ENCODE results near the gene TSPY4.
"Not testable (repeated sequence)": the region's sequence is repeated elsewhere in the genome, so short reads cannot be mapped to it uniquely, and the experiment has no call there.

The TSPY4 gene

DNA sequence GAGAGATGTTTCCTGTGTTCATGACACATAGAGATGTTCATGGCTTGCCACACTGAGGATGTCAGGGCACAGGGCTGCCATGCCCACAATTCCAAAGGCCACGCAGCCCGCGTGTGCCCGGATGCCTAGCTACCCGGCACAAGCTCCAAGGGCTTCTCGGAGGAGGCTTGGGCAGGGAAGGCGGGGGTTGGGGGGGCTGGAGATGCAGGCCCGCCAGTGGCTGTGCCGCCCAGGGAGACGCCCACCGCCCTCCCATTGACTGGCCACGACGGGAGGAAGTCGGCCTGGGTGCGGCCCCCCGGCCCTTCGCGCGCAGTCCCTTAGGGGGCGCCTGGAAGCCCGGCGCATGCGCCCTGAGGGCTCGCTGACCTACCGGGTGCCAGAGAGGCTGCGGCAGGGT lies at the start of gene TSPY4:
Gene TSPY4 (plus strand): TSS at position 301 of the 400 bp plus-strand sequence. CDS start 46 bp downstream, at position 347.
- not testable (repeated sequence) for H3K27ac ChIP-seq; DNase-seq (ENCODE audit: low read depth, low spot score); H3K9me3 ChIP-seq (ENCODE audit: low read depth, low read length); H3K36me3 ChIP-seq (ENCODE audit: insufficient read depth, low read length); H3K9ac ChIP-seq (ENCODE audit: insufficient read length); H3K4me3 ChIP-seq

DNA sequence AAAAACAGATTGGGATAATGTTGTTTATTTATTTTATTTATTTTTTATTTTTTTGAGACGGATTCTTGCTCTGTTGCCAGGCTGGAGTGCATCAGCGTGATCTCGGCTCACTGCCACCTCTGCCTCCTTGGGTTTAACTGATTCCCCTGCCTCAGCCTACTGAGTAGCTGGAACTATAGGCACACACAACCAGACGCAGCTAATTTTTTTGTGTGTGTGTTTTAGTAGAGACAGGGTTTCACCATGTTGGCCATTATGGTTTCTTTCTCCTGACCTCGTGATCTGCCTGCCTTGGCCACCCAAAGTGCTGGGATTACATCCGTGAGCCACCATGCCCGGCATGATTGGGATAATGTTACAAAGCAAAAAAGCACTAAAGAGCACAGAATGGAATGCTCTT lies 16.3 kb upstream of the TSPY4 start:
- H3K36me3 ChIP-seq (ENCODE audit: insufficient read depth, low read length): no peaks in the 10 kb centered on the region
- DNase-seq (ENCODE audit: low read depth, low spot score): no peak
- no peak overlapping the region for H3K27ac ChIP-seq
- H3K9me3 ChIP-seq (ENCODE audit: low read depth, low read length): no peaks in the 10 kb centered on the region
- H3K4me3 ChIP-seq: no peak overlapping the region
- no peak overlapping the region for H3K9ac ChIP-seq (ENCODE audit: insufficient read length)
- TF ChIP-seq FOXP2 (optimal IDR thresholded peaks at IDR 0.05; ENCODE audit: control extremely low read depth, extremely low read length, insufficient read depth) (no peak), EZH2 (IDR thresholded peaks at IDR 0.05) (no peak), POLR2AphosphoS5 (IDR thresholded peaks at IDR 0.05; ENCODE audit: borderline replicate concordance, low read depth, low read length) (no peak)

DNA sequence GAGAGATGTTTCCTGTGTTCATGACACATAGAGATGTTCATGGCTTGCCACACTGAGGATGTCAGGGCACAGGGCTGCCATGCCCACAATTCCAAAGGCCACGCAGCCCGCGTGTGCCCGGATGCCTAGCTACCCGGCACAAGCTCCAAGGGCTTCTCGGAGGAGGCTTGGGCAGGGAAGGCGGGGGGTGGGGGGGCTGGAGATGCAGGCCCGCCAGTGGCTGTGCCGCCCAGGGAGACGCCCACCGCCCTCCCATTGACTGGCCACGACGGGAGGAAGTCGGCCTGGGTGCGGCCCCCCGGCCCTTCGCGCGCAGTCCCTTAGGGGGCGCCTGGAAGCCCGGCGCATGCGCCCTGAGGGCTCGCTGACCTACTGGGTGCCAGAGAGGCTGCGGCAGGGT lies 20.2 kb downstream of the TSPY4 start, which contains the start of gene TSPY8:
Gene TSPY8 (plus strand): TSS at position 301 of the 400 bp plus-strand sequence. CDS start 46 bp downstream, at position 347.
- H3K9me3 ChIP-seq (ENCODE audit: low read depth, low read length); H3K9ac ChIP-seq (ENCODE audit: insufficient read length); H3K4me3 ChIP-seq; H3K36me3 ChIP-seq (ENCODE audit: insufficient read depth, low read length); H3K27ac ChIP-seq; DNase-seq (ENCODE audit: low read depth, low spot score): not testable (repeated sequence)

Measured in SK-N-MC (cell line).